Medulla oblongata (tissue), 1 donor: ENCODE results near the gene SRPK2.
"Not testable (repeated sequence)": the region's sequence is repeated elsewhere in the genome, so short reads cannot be mapped to it uniquely, and the experiment has no call there.

ENCODE experiments used
- DNase-seq: peaks from one replicate; pipeline ENCODE4 v3.0.0-alpha.2; 2015; ENCODE audit errors: extremely low spot score

The SRPK2 gene

DNA sequence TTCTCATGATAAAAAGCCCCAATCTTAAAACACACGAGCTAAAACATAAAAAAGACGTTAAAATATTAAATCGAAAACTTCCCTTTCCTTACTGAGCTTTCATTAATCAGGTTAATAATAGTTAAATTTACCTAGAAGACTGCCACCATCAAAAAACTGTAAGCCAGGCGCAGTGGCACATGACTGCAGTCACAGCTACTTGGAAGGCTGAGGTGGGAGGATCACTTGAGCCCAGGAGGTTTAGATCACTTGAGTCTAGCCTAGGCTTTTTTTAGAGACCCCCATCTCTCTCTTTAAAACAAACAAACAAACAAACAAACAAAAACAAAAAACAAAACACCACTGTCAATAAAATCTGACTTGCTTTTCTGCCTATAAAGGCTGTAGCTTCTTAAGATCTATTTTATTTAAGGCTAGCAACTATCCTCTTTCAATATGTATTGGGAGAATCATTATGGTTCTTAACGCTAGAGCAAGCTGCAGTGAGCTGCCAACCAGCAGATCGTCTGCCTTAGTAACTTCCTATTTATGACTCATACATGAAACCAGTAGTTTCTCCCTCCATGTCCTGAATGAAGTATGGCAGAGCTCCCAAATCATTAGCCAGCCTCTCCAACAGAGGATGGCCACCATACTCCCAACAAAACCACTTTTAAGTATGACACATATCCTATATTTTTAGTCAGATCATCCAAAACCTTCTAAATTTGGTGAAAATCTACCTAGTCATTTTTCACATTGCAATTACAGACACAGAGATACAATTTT, 163.7 kb downstream of the SRPK2 start:
- DNase-seq, result no peak

- DNase-seq, result no peak
These were observed 165.8 kb downstream of the SRPK2 start for GRCh38 chr7:105222953-105223352.

DNA sequence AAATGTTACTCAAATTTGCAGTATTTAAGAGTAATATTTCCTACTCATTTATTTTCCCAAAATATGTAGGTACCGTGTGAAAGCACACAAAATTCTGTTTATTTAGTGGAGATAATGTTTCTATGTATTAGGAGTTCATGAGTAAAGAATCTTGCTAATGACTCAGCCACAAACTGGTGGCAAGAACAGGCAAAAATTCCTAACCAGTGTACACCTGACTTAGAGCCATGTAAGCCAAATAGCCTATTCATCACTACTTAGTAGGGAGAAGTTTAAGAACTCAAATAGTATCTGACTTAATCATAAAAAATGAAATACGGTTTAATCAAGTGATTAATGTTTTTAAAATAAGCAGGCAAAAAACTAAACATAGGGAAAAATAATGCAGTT, 169.0 kb downstream of the SRPK2 start:
- no peak for DNase-seq

- no peak for DNase-seq
These were observed 169.6 kb downstream of the SRPK2 start for GRCh38 chr7:105218939-105219770.

DNA sequence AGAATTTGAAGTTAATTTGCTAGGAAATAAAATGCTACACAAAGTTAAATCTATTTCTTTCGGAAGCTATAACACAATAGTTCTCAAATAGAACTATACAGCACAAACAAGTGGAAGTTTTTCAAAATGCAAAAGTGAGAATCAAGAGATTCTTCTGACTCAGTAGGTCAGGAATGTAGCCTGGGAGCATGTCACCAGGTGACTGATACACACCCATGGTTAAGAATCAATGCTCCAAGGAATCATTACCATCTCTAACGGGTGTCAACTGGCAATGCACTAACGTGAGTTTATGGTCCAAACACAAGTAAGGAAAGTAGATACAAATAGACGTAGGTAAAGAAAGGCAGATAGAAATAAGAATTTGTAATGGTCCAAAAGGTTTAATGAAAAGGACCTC, 170.5 kb downstream of the SRPK2 start:
- DNase-seq, result no peak

GRCh38 chr7:105216786-105217185, 171.9 kb downstream of the SRPK2 start:
- DNase-seq, result no peak

DNA sequence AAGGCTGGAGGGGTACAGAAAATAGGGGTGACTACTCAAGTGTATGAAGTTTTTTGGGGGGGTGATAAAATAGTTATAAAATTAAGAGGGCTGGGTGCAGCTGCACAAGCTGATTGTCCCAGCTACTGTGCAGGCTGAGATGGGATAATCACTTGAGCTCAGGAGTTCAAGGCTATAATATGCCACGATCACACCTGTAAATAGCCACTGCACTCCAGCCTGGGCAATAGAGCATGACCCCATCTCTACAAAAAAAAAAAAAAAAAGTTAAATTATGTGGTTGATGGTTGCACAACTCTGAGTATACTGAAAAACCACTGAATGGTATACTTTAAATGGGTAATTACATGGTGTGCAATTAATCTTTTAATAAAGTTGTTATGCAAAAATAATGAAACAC, 172.9 kb downstream of the SRPK2 start:
- no peak for DNase-seq

GRCh38 chr7:105215182-105215581, 173.5 kb downstream of the SRPK2 start:
- no peak for DNase-seq

DNA sequence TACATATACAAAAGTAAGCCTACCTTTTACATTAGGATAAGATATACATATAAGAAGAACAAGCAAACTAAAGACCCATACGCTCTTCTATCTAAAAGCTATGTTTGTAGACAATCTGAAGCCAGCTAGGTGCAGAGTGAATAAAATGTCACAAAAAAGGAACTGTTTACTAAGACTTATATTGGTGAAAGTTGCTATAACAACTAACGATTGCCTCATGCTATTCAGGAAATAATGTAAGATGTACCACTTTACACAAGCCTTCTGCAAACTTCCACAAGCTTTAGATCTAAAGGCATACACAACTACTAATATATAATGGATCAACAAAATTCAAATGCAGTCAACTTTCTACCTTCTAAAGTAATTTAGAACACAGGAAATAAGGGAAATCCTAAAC, 175.1 kb downstream of the SRPK2 start:
- no peak for DNase-seq

DNA sequence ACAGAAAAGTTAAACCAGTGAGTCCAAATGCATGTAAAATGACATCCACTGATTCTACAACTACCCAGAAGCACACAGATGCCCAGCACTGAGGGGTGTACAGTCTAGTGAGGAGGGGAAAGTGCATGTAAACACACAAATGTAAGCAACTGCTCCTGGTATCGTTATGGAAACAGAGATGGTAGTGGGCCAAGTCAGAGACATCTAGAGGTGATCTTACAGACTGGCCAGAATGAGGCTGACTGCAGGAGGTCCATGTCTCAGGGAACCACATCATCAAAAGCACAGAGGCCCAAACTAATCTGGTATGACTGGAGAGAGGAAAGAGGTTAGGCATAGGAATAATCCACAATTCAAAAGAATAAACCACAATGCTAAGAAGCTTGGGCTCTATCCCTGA, 176.5 kb downstream of the SRPK2 start:
- DNase-seq, result no peak

- DNase-seq, result peak; percentile 59
These were observed 178.0 kb downstream of the SRPK2 start for GRCh38 chr7:105210721-105211205.

DNA sequence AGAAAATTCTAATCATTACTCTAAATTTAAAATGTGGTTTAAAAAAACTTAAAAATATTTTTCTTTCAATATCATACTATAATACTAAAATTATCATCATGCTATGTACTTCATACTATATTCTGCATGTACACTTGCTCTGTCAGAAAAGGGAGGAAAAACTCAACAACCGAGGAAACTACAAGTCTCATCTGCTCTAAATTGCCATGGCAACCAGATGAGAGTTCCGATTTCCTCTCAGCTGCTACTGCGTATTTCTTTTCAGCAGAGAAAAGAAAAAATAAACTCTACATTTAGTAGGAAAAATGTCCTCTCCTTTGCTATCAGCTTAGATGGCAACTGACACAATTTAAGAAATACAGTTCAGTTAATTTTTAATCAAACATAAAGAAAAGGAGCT, 178.9 kb downstream of the SRPK2 start:
- no peak for DNase-seq

GRCh38 chr7:105209433-105209832, 179.3 kb downstream of the SRPK2 start:
- no peak for DNase-seq

GRCh38 chr7:105206985-105207384, 181.7 kb downstream of the SRPK2 start:
- no peak for DNase-seq

- DNase-seq, result no peak
These were observed 183.0 kb downstream of the SRPK2 start for GRCh38 chr7:105205592-105206237.

GRCh38 chr7:105204953-105205352, 183.8 kb downstream of the SRPK2 start:
- no peak for DNase-seq

DNA sequence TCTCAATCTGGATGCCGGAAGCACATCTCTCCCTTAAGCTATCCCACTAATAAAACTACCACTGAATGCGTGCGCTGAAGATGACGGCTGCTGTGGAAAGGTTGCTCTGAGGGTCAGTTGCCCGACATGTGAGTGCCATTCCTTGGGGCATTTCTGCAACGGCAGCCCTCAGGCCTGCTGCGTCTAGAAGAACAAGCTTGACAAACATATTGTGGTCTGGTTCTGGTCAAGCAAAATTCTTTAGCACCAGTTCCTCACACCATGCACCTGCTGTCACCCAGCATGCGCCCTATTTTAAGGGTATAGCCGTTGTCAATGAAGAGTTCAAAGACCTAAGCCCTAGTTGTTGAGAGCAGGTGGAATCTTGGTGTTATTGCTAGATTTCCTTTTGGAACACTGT, 184.2 kb downstream of the SRPK2 start:
- no peak for DNase-seq

DNA sequence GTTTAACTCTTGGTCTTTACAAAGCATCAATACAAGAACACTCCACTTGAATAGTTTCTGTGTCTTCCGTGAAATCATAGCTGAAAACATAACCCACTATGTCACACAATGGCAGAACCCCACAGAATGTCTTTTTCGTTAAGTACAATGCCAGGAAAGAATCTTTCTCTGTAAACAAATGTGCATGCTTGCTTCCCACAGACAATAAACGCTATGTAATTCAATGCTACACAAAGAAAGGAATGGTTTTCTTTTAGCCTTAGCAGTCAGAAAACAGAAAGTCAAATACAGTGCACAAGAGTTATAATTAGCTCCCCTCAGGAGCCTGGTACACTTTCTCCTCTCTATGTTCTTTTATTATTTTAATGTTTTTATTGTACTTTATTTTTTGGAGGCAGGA, 186.1 kb downstream of the SRPK2 start:
- DNase-seq, result peak; percentile 76

DNA sequence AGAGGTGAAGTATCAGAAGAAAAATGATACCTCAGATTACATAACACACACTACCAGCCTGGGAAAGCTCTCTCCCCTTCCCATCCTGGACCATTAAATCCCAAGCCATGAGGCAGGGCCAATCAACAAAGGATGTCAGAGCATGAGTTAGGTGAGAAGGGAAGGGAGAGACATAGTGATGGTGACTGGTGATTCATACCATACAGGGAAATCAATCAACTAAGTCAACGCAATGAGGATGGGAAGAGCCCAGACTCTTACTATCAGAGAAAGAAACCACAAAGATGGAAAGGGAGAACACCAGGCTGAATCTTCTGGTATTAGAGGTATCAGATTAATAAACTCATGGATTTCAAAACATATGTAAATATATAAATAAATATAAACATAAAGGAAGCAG, 189.3 kb downstream of the SRPK2 start:
- DNase-seq, result no peak

GRCh38 chr7:105198223-105198622, 190.5 kb downstream of the SRPK2 start:
- no peak for DNase-seq

DNA sequence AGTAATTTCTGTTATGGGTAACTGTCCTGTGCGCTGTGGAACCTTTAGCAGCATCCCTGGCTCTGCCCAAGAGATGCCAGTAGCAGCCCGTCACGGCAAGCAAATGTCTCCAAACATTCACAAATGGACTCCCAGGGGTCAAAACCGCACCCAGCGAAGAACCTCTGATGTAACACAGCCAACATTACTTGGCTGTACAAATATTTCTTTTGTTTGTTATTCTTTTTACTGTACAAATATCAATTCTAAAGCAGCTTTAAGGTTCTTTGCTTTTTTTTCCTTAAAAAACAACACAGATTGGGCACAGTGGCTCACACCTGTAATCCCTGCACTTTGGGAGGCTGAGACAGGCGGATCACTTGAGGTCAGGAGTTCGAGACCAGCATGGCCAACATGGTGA, 192.2 kb downstream of the SRPK2 start:
- DNase-seq, result no peak

DNA sequence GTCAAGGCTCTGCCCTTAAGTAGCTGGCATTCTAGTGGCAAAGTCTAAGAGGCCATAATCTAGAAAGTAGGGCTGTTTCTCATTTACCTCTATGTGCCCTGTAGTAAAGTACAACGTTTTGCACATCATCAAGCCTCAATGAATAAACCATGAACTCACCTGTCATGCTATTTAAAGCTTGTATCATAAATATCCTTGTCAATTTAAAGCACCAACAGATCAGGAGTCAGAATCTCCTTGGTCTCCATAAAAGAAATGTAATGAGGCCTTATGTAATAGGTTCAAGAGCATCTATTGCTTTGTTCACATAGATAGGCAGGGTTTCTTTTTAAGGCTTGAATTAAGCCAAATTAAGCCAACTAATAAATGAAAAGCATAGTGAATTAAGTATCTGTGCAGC, 192.8 kb downstream of the SRPK2 start:
- DNase-seq, result no peak

DNA sequence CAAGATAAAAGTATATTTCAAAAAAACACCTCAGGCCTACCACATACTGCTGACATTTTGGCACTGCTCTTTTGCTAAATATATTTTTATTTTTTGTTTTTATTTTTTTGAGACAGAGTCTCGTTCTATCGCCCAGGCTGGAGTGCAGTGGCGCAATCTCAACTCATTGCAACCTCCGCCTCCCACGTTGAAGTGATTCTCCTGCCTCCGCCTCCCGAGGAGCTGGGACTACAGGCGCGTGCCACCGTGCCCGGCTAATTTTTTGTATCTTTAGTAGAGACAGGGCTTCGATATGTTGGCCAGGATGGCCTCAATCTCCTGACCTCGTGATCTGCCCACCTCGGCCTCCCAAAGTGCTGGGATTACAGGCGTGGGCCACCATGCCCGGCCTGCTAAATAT, 193.8 kb downstream of the SRPK2 start:
- DNase-seq, result not testable (repeated sequence)
